Activated T-cell treated with anti-CD3 and anti-CD28 coated beads for 1 hour (primary cell): ENCODE results near the gene GLRA1.
"Not testable (repeated sequence)": the region's sequence is repeated elsewhere in the genome, so short reads cannot be mapped to it uniquely, and the experiment has no call there.

Experiments
- DNase-seq: peaks from one replicate; pipeline ENCODE4 v3.0.0-alpha.2; 2020; ENCODE audit warnings: low read depth

Gene GLRA1

DNA sequence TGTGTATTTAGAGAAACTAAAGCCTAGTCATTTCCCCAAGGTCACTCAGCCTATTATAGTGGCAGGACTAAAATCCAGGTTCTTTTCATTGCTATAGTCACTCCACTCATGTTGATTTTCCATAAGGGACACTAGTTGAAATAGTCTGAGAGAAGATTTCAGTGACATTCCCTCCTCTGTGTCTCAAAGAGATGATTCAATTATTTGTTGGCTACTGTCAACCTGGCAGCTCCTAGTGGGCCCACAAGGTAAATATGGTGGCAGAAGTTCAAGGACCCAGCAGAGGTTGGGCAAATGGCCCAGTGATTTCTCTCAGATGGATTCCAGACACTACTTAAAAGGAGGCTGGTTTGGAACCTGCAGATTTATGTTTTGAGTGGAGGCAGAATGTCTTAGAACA is 104.8 kb downstream of the GLRA1 start:
- no peak for DNase-seq

DNA sequence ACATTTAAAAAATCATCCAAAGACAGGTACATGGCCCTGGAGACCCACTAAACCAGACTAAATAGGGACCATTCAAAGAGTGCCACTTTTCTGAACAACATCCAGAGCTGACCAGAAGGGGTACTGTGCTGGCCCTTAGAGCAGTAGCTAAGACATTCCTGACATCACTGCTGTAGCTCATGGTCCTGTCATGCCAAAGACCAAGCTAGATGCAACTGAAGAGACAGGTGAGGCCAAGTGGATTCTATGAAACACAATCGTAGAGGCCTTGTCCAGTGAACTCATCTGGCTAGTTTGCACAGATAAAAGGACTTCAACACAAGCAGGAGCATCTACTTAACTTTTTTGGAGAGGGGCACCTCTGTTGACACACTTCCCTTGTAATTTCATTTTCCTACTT is 109.6 kb downstream of the GLRA1 start:
- no peak for DNase-seq

DNA sequence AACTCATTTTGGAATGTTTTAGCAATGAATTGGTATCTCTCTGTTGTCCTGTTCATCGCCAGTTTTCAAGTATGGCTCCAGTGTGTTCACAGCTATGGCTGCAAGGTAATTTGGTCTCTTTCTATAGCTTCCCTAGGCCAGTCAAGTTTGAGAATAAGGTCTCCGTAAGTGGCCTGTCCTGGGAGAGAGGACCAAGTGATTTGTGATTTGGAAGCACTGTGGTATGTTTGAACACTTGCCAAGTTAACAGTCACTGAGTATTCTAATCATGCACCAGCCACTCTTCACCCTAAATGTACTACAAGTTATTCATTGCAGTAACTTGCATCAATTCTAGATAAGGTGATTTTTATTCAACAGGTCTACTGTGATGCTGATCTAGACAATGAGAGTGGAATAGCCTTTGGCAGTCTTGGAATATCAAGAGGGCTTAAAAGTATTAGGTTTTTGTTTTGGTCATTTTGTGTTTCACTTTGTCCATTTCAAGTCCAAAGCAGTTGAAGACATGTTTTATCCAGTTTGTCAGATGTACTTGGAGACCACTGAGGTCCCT is 111.8 kb downstream of the GLRA1 start:
- DNase-seq: no peak

DNA sequence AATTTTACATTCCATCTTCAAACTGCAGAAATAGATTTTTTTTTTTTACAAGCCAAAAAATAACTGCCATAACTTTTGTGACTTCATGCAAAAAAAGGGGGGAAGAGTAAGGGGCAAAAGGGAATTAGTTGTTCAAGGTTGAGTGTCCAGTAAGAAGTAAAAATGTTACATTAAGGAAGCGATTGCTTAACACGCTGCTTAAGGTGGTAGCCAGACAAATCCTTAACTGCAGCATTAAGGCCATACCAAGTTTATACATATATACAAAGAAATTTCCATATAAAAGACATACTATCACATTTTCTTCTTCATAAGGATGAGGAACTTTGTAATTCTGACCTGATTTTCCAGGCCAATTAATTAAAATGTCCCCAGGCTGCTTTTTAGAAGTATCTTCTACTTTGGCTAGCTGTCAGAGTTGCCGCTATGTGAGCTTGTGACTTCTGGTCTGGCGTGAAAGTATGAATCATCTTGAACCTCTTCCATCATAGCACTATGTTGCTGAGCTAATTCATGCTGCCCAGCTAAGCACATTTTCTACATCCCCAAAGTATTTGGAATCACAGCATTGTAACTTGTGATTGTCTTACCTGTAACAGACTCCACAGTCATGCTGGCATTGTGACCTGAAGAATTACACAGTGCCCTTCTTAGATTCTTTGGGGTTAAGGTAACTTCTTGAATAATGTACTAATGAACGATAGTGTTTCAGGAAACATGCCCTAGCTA is 112.9 kb downstream of the GLRA1 start:
- no peak for DNase-seq

DNA sequence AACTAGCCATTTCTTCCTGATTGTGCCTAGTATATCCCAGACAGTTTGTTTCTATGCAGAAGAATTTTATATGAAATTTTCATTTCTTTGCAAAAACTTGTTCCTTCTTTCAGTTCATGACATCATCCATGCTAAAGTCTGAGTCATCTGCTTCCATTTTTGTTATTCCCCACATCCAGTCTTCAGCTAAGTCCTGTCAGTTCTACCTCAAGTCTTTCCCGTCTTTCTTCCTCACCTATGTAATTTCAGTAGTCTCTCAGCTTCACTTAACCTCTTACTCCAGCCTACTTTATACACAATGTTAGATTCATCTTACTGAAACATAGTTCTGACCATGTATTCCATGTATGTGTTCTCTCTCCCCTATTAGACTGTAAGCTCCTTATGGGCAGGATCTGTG is 113.8 kb downstream of the GLRA1 start:
- DNase-seq: no peak

DNA sequence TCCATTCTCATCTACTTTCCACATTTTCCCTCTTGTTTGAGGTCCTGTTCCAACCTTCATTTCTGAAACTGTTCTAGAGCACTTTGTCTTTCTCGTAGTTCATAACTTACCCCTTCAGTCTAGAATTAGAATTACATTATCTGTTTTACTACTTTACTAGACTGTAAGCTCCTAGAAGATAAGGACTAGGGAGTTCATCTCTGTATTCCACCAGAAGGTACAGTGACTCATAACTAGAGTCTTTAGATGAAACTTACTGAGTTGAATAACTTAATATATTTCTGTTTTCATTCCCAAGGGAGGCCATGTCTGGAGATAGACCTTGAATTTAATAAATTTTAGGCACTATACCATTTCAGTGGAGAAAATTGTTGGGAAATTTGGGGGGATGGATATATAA is 114.2 kb downstream of the GLRA1 start:
- no peak for DNase-seq

DNA sequence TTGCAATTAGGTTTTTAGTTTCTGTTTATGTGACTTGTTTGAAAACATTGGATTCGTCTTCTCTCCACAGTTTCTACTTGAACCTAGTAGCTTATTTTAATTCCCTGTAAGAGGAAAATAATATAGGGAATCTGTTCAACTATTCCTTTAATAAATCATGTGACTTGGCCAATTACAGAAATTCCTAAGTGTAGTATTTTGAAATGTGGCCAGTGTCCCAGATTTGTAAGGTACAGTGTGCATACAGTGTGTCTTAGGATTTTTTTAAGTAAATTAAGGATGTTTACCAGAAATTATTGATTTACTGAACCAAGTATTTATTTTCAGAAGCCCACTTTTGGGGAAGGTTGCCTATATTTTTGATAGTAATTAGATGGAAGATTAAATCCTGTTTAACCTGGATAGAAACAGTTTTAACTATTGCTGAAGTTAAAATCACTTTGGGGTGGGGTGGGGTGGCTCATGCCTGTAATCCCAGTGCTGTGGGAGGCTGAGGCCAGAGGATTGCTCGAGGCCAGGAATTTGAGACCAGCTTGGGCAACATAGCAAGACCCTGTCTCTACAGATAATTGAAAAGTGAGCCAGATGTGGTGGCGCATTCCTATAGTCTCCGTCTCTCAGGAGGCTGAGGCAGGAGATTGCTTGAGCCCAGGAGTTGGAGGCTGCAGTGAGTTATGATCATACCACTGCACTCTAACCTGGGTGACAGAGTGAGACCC is 116.0 kb downstream of the GLRA1 start:
- no peak for DNase-seq

DNA sequence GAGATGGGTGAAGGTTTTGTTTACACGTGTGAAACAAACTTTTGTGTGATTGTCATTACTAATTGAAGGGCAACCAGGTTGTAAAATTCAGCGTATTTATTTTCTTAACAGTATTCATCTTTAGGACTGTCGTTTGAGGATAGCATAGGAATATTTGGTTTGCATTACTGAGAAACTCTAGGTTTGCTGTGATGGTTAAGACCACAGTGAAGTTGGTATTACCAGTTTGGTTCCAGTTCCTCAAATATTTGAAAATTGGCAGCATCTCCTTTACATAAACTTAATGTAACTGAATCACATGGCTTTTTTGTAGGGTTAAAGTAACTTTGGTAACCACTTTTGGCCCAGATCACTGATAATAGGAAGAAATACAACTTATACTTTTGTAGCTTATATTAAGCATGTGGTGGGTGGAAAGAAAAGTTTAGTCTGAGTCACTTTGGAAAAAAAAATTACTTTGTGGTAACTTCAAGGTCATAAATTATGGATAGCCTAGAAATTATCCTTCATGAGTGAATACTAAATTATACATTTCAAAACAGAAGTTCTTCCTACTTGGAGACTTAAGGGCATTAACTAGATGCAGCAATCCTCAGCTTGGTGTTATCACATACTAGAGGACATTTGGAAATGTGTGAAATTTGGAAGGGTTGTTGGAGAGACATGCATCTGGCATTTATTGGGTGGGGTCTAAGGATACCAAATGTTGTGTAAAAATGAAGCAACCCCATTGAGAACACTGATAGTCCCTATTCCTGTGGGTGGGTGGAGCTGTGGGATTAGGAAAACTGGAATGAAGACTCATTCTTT is 119.0 kb downstream of the GLRA1 start:
- DNase-seq: no peak

DNA sequence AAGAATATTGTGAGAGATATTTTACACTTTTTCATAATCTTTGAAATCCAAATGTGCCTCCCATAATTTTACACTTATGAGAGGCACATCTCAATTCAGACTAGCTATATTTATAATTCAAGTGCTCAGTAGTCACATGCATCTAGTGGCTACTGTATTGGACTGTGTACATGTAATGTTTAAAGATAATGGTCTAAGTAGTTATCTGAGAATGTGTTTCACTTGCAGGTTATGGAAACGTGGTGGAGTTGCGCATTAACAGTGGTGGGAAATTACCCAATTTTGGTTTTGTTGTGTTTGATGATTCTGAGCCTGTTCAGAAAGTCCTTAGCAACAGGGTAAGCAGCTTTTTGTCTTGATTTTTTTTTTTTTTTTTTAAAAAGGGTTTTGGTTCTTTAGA is 124.1 kb downstream of the GLRA1 start:
- DNase-seq: no peak

DNA sequence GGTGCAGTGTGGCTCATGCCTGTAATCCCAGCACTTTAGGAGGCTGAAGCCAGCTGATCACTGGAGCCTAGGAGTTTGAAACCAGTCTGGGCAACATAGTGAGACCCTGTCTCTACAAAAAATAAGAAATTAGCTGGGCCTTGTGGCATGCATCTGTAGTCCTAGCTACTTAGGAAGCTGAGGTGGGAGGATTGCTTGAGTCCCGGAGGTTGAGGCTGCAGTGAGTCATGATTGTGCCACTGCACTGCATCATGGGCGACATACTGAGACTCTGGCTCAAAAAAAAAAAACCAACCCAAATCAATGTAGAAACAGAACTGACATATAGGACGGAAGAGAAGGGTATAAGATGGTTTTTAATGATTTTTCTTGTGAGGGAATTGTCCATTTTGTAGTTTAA is 125.2 kb downstream of the GLRA1 start:
- no peak for DNase-seq

DNA sequence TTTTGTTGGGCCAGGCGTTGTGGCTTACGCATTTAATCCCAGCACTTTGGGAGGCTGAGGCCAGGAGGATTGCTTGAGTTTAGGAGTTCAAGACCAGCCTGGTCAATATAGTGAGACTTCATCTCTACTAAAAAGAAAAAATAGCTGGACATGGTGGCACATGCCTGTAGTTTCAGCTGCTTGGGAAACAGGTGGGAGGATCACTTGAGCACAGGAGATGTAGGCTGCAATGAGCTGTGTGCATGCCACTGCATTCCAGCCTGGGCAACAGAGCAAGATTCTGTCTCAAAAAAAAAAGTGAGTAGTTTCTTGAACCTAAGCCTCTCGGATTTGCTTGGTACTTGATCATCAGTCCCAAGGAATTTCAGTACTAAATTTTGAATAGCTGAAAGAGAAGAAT is 126.0 kb downstream of the GLRA1 start:
- DNase-seq: no peak

DNA sequence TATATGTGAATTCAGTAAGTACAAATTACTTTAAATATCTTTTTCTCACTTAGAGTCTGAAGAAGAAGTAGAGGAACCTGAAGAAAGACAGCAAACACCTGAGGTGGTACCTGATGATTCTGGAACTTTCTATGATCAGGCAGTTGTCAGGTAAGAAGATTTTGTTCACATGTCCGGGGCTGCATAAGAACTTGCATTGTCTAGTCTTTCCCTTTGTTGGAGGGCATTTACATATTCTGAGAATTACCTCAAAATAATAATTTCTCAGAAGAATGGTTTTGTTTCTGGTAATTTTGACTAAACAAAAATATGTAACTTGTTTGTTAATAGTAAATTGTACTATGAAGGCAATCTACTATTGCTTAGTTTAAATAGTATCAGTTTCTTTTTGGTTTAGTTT is 129.2 kb downstream of the GLRA1 start:
- DNase-seq: no peak

DNA sequence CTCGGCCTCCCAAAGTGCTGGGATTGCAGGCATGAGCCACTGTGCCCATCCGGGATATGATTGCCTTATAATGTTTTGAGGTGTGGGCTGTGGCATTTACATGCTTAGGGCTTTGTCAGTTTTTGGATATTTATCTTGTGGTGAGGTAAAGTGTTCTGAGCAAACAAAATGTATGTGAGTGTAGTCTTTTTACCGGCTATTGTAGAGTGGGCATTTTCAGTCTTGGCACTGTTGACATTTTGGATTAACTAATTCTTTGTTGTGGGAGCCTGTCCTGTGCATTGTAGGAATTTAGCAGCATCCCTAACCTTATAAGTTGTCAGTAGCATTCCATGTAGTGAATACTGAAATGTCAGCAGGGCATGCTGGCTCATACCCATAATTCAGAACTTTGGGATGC is 131.3 kb downstream of the GLRA1 start:
- DNase-seq: no peak

DNA sequence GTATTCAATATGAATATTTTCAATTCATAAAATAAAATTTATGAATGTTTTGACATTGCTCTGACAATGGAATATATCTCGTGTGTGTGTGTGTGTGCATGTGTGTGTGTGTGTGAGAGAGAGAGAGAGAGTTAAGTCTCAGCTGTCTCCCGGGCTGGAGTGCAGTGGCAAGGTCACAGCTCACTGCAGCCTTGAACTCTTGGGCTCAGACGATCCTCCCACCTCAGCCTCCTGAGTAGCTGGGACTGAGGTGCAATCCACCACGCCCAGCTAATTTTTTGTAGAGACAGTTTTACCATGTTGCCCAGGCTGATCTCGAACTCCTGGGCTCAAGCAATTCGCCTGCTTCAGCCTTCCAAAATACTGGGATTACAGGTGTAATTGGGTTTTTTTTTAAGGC is 136.8 kb downstream of the GLRA1 start:
- no peak for DNase-seq

DNA sequence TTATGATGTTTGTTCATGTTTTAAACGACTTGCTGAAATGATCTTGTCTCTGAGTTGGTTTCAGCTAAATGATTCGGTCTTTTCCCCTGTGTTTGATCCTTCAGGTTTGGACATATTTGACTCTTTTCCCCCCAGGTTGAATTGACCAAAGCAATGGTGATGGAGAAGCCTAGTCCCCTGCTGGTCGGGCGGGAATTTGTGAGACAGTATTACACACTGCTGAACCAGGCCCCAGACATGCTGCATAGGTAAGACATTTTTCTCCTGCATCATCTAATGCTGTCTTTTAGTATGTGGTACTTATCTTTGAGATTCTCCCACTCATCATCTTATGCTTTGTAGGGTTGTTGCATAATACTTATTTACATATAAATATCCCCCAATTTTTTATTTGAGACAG is 138.2 kb downstream of the GLRA1 start:
- no peak for DNase-seq

DNA sequence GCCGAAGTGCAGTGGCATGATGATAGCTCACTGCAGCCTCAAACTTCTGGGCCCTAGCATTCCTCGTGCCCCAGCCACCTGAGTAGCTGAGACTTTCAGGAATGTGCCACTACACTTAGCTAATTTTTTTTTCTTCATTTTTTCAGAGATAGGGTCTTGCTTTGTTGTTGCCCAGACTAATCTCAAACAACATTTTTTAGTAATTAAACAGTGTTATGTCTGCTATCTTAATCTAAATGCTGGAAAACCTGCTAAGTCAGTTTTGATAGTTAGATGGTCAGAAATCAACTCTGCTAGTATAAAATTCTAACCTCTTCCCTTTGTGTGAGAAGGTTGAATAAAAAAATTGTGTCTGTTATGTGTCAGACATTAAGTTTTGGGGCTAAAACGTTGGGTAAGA is 140.5 kb downstream of the GLRA1 start:
- no peak for DNase-seq

DNA sequence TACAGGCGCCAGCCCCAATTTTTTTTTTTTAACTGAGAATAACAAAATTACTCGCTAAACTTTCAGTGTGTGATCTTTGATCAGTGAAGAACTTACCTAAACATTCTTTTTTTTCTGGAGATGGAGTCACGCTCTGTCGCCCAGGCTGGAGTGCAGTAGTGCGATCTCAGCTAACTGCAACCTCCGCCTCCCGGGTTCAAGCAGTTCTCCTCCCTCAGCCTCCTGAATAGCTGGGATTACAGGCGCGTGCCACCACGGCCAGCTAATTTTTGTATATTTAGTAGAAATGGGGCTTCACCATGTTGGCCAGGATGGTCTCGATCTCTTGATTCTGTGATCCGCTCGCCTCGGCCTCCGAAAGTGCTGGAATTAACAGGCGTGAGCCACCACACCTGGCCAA is 141.0 kb downstream of the GLRA1 start:
- DNase-seq: not testable (repeated sequence)

DNA sequence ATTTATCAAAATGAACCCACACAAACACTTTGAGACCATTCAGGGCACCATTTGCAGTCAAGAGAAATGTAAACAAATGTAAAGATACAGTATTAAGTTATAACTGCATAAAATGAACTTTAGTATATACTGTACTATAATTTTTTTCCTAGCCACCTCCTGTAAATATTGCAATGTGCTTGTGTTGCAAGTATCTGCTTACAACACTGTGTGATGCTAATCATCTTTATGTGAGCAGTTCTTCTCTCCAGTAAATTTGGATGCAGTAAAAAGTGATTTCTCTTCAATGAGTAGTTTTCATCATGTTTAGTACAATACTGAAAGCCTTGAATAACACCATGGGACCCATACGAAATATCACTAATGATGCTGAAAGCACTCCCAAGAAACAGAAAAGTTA is 143.4 kb downstream of the GLRA1 start:
- no peak for DNase-seq

DNA sequence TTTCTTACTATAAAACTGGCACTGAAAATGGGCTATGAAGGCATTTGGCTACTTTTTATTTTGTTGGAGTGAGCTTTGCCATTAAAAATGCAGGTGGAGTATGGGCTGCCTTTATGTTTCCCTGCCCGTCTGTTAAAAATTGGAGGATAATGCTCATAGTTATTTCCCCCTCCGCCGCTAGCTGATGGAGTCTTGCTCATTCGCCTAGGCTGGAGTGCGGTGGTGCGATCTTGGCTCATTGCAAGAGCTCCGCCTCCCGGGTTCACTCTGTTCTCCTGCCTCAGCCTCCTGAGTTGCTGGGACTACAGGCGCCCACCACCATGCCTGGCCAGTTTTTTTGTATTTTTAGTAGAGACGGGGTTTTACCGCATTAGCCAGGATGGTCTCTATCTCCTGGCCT is 144.3 kb downstream of the GLRA1 start:
- no peak for DNase-seq

DNA sequence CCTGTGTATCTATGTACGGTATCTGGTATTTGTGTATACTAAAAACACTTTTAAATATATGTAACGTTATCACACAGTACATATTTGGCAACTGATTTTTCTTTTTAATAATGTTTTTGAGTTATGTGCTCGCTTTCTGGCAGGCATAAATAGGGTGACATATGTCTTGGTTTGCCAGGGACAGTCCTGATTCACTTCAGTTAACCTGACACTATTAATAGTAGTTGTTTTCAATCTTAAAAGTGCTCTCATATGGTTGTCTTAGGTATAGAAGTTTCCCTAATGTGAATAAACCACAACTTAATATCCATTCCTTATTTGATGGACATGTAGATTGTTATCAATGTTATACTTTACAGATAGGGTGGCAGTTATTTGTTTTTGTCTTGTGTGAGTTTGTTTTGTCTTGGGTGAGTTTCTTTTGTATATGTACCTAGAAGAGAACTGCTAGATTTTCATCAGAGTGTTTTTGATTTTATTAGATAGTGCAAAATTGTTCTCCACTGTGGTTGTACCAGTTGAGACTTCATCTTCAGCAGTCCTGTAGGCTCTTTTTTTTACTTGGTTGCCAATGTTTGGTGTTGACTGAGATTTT is 145.0 kb downstream of the GLRA1 start:
- DNase-seq: no peak

DNA sequence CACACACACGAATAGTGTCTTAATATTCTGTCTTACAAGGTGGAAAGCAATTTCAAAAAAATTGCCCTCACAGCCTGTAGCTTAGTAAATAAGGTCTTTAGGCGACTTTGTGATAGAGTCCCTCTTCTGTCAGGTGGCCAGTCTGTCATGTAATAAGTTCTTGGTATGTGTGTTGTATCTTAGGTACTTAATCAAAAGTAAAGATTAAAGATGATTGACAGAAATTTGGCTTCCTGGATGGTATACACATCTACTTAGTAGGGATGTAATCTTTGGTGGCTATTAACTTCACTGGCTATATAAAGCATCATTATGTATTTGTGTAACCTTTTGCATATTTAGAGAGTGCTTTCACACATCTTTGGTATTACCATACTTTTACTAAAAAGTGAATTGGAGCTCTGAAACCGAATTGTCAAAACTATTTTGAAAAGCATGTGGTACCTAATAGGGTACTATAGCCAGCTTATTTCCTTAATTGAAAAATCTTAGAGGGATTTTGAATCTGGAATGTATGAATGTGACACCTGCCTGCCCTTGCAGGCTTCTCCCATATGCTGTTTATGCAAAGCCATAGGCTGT is 149.5 kb downstream of the GLRA1 start:
- DNase-seq: no peak

DNA sequence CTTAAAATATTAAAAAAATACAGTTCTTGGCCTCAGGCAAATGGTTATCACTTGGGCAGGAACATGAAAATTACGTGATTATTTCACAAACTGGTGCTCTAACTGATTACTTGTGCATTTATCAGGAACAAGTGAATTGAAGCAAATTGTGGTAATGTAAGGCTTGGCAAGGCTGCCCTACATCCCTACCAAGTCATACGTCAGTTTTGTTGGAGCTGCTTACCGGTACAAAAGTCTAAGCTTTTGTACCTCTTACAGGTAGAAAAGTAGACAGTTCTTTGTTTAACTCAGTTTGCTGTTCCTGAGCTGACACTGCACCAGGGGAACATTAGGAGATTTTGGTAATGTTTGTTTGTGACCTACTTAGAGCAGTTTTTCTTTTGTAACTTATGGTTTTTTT is 150.7 kb downstream of the GLRA1 start:
- DNase-seq: no peak
